GM12873 (cell line): Measurements from ENCODE around the gene L3MBTL4.
A peak's percentile ranks its signal among the peaks of the same experiment; 100 is the strongest.

Source experiments
- TF ChIP-seq, protein P1 (sequence below): IDR thresholded peaks from 2 replicates; pipeline ENCODE4 v1.5.1; 2012; ENCODE audit warnings: low read depth, mild to moderate bottlenecking, moderate library complexity, low read length, control low read depth; ENCODE audit not compliant: insufficient read depth; ENCODE audit errors: missing control alignments

The L3MBTL4 gene

GRCh38 chr18:5983488-5983887, 431.2 kb downstream of the L3MBTL4 start:
- TF ChIP-seq, protein P1, sequence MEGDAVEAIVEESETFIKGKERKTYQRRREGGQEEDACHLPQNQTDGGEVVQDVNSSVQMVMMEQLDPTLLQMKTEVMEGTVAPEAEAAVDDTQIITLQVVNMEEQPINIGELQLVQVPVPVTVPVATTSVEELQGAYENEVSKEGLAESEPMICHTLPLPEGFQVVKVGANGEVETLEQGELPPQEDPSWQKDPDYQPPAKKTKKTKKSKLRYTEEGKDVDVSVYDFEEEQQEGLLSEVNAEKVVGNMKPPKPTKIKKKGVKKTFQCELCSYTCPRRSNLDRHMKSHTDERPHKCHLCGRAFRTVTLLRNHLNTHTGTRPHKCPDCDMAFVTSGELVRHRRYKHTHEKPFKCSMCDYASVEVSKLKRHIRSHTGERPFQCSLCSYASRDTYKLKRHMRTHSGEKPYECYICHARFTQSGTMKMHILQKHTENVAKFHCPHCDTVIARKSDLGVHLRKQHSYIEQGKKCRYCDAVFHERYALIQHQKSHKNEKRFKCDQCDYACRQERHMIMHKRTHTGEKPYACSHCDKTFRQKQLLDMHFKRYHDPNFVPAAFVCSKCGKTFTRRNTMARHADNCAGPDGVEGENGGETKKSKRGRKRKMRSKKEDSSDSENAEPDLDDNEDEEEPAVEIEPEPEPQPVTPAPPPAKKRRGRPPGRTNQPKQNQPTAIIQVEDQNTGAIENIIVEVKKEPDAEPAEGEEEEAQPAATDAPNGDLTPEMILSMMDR = no peak

DNA sequence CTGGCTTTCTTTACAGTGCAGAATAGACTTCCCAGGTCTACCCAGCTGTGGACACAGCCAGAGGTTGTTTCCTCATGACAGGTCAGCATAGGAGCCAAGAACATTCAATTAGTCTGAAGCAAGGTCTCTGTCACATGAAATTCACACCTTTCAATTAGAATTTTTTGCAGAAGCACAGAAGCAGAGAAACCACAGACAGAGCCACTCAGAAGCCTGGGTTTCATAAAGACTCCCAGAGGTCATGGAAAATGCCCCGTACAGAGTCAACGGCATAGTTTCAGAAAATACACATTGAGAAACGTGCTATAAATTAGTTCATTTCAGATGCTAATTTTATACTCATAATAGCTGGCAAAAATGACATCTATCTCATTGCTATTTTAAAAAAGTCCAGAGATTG, 432.4 kb downstream of the L3MBTL4 start:
- TF ChIP-seq, protein P1 = no peak

- TF ChIP-seq, protein P1 = no peak
Observed at GRCh38 chr18:5980721-5981120, 434.0 kb downstream of the L3MBTL4 start.

DNA sequence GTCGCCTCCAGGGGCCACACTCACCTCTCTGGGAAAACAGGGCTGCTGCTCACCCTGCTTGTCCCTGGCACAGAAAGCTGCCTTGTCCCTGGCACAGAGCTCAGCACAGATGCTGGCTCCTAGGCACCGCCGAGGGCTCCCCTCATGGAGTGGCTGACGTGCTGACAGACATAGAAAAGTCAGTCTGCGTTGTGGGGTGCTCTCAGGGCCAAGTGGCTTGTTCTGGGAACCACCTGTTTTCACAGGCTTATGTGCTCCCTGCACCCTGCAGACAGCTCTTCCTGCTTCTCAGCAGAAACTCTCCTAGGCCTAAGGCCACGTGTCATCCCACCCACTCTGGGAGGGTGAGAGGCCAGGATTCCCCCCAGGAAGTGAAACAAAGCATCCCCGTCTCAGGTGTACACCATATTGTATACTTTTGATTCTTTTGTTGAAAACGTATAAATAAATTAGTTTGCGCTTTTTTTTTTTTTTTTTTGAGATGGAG, 434.7 kb downstream of the L3MBTL4 start:
- TF ChIP-seq, protein P1 = no peak

DNA sequence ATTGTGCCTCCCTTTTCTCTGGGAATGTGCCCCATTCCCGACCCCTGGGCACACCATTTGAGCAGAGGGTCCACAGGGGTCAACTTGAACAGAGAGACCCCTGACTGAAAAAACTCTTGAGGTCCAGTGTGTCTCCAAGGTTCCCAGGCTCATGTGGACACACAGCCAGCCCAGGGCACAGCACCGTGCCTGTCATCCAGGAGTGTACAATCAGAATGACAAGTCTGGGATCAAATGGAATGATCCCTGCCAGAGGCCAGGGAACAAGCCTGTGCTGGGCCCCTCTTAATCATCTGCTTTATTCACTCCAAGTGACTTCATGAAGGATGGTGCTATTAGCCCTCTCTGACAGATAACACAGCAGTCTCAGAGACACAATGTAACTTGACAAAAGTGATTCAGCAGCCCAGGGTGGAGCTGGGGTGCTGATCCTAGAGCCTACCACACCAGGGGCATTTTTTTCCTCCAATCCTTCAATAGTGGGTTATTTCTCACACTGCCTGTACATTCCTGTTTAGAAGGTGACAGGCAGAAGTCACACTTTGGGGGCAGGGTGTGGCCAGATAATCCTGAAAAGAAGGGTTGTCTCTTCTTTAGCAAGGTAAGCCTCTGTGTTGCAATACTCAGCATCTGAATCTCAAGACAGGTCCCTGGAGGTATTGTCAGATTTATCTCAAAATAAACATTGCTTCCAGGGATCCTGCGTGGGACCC, 435.4 kb downstream of the L3MBTL4 start:
- TF ChIP-seq, protein P1 = no peak

DNA sequence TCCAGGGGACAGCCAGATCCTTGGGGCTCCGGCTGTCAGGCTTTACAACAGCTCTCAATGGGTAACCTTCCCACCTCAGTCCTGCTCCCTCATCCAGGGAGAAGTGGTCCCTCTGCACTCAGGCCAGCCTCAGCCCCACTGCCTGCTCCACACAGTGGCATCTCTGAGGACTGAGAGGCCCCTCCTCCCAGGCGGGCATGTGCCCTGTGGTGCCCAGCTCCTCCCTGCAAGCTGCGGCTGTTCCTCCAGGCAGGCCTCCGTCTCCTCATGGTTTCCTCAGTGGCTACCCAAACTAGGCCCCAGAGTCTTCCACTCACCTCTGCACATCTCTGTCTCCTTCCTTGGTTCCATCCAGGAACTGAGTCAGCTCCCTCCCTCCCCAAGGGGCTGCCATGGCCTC, 437.7 kb downstream of the L3MBTL4 start:
- TF ChIP-seq, protein P1 = no peak

DNA sequence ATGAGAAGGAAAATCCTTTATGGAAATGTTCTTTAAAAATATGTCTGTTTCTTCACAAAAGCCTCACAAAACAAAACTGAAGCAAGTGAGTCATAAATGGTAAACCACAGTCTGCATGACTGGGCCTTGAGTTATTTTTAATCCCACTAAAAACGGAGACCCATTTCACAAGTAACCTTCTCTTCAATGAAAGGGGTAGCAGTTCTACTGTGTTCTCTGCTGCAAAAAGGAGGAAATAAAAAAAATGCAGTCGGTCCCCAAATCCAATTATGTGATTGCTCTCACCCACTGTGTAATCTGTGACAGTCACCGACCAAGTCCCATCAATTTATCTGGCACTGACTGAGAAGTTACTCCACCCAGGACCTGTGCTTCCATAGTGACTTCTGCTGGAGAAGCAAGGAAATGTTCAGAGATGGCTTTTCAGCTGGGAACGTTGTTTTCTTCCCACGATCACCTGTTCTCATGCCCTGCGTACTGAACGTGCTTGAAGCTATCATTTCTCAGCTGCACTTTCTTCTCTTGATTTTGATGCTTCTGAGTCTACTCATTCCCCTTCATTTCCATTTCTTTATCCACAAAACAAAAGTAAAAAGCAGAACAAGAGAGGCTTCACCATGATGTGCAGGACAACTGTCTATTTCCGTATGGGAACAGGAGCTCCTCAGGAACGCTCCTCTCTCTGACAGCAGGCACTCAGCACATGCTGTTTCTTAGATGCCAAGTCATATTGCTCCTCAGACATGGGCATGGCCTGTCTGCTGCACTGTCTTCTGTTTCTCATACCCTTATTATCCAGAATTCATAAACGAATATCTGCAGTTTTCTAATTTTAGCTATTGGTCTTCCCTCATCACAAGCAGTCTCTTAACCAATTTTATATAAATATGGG, 439.4 kb downstream of the L3MBTL4 start:
- TF ChIP-seq, protein P1 = peak; percentile 24
